ENCODE measurements around the gene XPO4.
"Not testable (repeated sequence)": the region's sequence is repeated elsewhere in the genome, so short reads cannot be mapped to it uniquely, and the experiment has no call there.

XPO4 gene

DNA sequence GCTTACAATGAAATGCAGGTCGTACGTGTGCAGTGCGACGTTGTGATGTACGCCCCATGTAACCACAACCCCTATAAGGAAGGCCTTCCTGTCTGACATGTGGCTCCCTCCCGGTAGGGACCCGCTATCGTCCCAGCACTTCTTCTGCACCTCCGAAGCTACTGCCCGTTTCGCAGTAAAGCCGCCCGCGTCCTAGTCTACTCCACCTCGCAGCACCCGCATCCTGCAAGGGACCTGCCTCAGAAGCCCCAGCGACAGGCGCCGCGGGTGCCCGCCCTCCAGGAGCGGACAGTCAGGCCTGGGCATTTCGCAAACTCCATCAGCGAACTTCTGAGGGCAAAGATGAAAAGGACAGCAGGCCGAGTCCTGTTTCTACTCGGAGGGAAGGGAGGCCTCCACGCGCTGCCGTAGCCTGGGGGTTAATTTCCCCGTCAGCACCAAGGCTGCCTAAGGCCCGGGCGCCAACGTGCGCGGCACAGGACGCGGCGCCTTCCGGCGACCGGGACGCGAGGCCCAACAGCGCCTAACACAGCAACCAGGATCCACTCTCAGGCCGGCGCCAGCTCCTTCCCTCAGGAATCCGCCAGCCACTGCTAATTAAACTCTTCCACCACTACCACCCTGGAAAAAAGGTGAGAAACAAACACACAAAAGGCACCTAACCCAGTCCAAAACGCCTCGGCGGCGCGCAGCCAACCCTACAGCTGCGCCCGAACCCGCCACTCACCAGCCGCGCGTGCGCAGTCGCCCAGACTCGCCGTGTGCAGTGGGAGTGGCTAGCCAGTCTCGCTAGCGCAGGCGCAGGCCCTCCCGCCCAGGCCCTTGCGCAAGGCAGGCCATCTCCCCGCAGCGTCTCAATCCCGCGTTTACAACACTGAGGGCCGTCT, 129.1 kb downstream of the XPO4 start, which contains the start of gene EEF1AKMT1:
Gene EEF1AKMT1, minus strand, starts transcription at position 768 of the 887 bp plus-strand sequence. CDS start 16,363 bp downstream, outside the sequence.
- Mint-ChIP-seq H3K27ac (peak within 1 kb of the TSS; percentile 98), H3K4me1 (peaks cover 50% of the 10 kb centered on the region), H3K27me3 (no peaks in the 10 kb centered on the region), H3K4me3 (peak within 1 kb of the TSS; percentile 93), H3K9me3 (peaks cover 22% of the 10 kb centered on the region), H3K36me3 (ENCODE audit: low read depth) (peaks cover 60% of the 10 kb centered on the region)
- ATAC-seq (peak; percentile 89), DNase-seq (peak; percentile 96)

DNA sequence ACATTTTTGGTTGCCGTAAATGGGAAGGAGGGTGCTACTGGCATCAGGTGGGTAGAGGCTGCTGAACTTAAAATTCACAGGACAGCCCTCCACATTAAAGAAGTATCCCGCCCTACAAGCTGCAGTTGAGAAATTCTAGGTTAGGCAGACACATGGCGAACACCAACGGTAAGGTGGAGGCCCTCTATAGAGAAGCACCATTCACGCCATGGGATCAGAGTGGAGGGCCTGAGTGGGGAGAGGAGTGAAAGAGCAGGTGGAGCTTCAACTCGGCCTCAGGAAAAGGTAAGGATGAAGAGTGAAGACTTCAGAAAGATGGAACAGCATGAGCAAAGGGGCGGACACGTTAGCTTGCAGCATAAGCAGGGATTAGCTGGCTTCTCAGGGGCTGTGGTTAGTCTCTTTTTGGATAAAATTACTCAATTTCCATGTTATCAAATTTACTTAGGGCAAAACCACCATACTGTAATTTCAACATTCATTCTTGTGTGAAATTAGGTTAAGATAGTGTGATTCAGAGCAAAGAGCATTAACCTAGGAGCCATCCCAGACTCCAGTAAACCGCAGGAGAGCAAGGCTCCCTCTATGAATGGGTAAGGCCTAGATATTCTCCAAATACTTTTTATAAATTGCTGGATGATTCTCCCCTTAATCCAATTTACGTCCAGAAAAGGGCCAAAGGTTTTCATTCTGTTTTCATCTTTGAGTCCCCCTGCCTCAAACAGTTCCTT, 130.0 kb downstream of the XPO4 start:
- DNase-seq (peak; percentile 7), ATAC-seq (no peak)
- Mint-ChIP-seq H3K27ac (peak overlapping the region; percentile 98), H3K9me3 (peaks cover 31% of the 10 kb centered on the region), H3K4me1 (peaks cover 50% of the 10 kb centered on the region), H3K27me3 (no peaks in the 10 kb centered on the region), H3K4me3 (peak overlapping the region; percentile 93), H3K36me3 (ENCODE audit: low read depth) (peaks cover 69% of the 10 kb centered on the region)

DNA sequence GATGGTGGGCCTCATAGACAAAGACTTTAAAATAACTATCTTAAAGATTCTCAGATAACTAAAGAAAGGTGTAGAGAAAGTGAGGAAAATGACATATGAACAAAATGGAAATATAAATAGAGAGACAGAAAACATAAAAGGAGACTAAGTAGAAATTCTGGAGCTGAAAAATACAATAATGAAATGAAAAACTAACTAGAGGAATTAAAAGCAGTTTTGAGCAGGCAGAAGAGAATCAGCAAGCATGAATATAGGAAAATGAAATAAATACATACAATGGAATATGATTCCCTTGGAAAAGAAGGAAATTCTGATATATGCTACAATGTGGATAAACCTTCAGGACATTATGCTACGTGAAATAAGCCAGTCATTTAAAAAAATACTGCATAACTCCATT, 132.7 kb downstream of the XPO4 start:
- DNase-seq (no peak), ATAC-seq (no peak)
- Mint-ChIP-seq H3K27me3 (no peaks in the 10 kb centered on the region), H3K27ac (no peak overlapping the region), H3K36me3 (ENCODE audit: low read depth) (peaks cover 59% of the 10 kb centered on the region), H3K4me3 (peak overlapping the region; percentile 5), H3K4me1 (peaks cover 46% of the 10 kb centered on the region), H3K9me3 (peaks cover 36% of the 10 kb centered on the region)

DNA sequence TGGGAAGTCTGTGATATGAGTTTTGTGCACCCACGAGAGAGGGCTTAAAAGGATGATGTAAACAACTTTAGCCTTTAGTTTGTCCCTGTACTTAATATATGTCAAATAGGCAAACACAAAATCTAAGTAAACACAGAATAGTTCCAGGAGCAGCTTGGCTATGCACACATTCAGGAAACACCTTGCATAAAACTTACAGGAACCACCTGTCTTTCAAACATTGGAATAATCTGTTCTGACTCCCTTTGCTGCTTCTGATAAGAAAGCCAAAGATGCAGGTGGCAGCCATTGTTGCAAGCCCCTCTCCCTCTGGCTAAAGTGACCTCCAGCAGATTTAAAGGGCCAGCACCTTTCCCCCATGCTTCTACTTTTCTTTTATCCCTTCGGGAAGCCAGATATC, 133.5 kb downstream of the XPO4 start:
- H3K27ac Mint-ChIP-seq: no peak overlapping the region
- H3K4me3 Mint-ChIP-seq: no peak overlapping the region
- H3K9me3 Mint-ChIP-seq: peaks cover 36% of the 10 kb centered on the region
- peaks cover 54% of the 10 kb centered on the region for H3K36me3 Mint-ChIP-seq (ENCODE audit: low read depth)
- no peak for DNase-seq
- H3K27me3 Mint-ChIP-seq: no peaks in the 10 kb centered on the region
- ATAC-seq: no peak
- H3K4me1 Mint-ChIP-seq: peaks cover 40% of the 10 kb centered on the region

DNA sequence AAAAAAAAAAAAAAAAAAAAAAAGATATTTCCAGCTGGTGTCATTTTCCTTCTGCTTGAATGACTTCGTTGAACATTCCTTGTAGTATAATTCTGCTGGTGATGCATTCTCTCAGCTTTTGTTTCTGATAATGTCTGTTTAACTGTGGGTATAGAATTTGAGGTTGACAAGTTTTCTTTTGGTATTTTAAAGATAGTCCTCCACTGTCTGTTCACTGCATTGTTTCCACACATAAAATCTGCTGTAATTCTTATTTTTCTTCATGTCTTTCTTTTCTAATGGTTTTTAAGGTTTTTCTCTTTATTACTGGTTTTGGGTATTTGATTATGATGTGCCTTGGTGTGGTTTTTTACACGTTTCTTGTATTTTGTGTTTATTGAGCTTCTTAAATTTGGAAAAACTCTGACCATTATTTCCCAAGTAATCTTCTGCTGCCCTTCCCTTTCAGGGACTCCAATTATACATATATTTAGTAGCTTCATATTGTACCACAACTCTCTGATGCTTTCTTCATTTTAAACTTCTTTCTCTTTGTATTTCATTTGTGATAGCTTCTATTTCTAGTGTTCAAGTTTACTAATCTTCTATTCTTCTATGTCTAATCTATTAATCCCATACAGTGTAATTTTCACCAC, 135.1 kb downstream of the XPO4 start:
- Mint-ChIP-seq H3K9me3 (peaks cover 36% of the 10 kb centered on the region), H3K27ac (no peak overlapping the region), H3K4me1 (peaks cover 31% of the 10 kb centered on the region), H3K27me3 (no peaks in the 10 kb centered on the region), H3K4me3 (no peak overlapping the region), H3K36me3 (ENCODE audit: low read depth) (peaks cover 45% of the 10 kb centered on the region)
- DNase-seq (no peak), ATAC-seq (no peak)

DNA sequence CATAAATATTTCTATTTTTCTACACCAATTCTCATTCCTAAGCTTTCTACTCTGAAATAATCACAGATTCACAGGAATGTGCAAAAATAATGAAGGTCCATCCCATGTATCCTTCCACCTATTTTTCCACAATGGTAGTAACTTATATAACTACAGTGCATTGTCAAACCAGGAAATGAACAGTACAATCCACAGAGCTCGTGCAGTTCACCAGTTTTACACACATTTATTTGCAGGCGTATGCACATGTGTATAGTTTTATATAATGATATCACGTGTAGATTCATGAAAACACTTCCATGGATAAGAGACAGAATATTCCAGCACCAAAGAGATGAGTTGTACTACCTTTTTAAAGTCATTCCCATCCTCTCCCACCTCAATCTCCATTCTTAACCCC, 141.7 kb downstream of the XPO4 start:
- Mint-ChIP-seq H3K27ac (no peak overlapping the region), H3K4me1 (no peaks in the 10 kb centered on the region), H3K36me3 (ENCODE audit: low read depth) (peaks cover 15% of the 10 kb centered on the region), H3K4me3 (no peak overlapping the region), H3K9me3 (peaks cover 4% of the 10 kb centered on the region), H3K27me3 (no peaks in the 10 kb centered on the region)
- DNase-seq (no peak), ATAC-seq (no peak)

DNA sequence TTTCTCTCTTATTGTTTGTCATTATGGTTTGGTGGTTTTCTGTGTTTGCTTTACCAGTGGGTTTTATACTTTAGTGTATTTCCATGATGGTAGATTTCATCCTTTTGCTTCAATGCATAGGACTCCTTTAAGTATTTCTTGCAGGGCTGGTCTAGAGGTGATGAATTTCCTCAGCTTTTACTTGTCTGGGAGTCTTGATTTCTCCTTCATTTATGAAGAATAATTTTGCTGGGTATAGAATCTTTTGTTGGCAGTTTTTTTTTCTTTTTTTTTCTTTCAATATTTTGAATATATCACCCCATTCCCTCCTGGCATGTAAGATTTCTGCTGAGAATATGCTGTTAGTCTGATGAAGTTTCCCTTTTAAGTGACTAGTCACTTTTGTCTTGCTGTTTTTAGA, 148.5 kb downstream of the XPO4 start:
- peaks cover 41% of the 10 kb centered on the region for H3K9me3 Mint-ChIP-seq

DNA sequence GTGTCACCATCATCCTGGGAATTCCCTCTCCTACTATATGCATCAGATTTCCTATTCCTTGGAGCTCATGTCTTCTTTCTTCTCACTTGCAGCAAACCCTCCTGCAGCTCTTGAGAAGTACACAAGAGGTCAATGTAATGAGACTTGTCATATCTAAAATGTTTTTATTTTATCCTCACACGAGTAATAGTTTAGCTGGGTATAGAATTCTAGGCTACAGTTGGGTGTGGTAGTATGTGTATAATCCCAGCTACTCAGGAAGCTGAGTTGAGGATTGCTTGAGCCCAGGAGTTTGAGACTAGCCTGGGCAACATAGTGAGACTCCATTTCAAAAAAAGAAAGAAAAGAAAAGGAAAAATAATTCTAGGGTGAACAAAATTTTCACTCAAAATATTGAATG, 153.2 kb downstream of the XPO4 start:
- Mint-ChIP-seq H3K9me3 (peaks cover 67% of the 10 kb centered on the region), H3K27ac (no peak overlapping the region), H3K4me1 (no peaks in the 10 kb centered on the region), H3K36me3 (ENCODE audit: low read depth) (peaks cover 61% of the 10 kb centered on the region), H3K4me3 (no peak overlapping the region), H3K27me3 (no peaks in the 10 kb centered on the region)
- DNase-seq (no peak), ATAC-seq (no peak)

More for the DNA sequence above, 148.5 kb downstream of the XPO4 start:
- H3K27ac Mint-ChIP-seq: no peak overlapping the region
- H3K4me1 Mint-ChIP-seq: no peaks in the 10 kb centered on the region
- no peak overlapping the region for H3K4me3 Mint-ChIP-seq
- H3K27me3 Mint-ChIP-seq: no peaks in the 10 kb centered on the region
- ATAC-seq: no peak
- peaks cover 61% of the 10 kb centered on the region for H3K36me3 Mint-ChIP-seq (ENCODE audit: low read depth)
- DNase-seq: no peak

DNA sequence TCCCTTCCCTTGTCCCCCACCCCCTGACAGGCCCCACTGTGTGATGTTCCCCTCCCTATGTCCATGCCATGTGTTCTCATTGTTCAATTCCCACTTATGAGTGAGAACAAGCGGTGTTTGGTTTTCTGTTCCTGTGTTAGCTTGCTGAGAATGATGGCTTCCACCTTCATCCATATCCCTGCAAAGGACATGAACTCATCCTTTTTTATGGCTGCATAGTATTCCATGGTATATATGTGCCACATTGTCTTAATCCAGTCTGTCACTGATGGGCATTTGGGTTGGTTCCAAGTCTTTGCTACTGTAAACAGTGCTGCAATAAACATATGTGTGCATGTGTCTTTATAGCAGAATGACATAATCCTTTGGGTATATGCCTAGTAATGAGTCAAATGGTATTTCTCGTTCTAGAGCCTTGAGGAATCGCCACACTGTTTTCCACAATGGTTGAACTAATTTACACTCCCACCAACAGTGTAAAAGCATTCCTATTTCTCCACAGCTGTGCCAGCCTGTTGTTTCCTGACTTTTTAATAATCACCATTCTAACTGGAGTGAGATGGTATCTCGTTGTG, 158.6 kb downstream of the XPO4 start:
- H3K4me3 Mint-ChIP-seq, DNase-seq, H3K27me3 Mint-ChIP-seq, H3K27ac Mint-ChIP-seq, H3K4me1 Mint-ChIP-seq, ATAC-seq: not testable (repeated sequence)
- H3K9me3 Mint-ChIP-seq: peaks cover 33% of the 10 kb centered on the region
- peaks cover 43% of the 10 kb centered on the region for H3K36me3 Mint-ChIP-seq (ENCODE audit: low read depth)

DNA sequence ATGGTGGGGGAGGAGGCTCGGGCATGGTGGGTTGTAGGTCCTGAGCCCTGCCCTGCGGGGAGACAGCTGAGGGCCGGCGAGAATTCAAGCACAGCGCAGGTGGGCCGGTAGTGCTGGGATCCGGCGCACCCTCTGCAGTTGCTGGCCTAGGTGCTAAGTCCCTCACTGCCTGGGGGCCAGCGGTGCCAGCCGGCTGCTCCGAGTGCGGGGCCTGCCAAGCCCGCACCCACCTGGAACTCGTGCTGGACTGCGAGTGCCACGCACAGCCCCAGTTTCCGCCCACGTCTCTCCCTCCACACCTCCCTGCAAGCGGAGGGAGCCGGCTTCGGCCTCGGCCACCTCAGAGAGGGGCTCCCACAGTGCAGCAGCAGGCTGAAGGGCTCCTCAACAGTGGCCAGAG, 162.5 kb downstream of the XPO4 start:
- no peak overlapping the region for H3K27ac Mint-ChIP-seq
- H3K4me1 Mint-ChIP-seq: no peaks in the 10 kb centered on the region
- no peak for ATAC-seq
- H3K4me3 Mint-ChIP-seq: no peak overlapping the region
- no peak for DNase-seq
- H3K36me3 Mint-ChIP-seq (ENCODE audit: low read depth): peaks cover 23% of the 10 kb centered on the region
- no peaks in the 10 kb centered on the region for H3K27me3 Mint-ChIP-seq
- H3K9me3 Mint-ChIP-seq: peaks cover 10% of the 10 kb centered on the region

DNA sequence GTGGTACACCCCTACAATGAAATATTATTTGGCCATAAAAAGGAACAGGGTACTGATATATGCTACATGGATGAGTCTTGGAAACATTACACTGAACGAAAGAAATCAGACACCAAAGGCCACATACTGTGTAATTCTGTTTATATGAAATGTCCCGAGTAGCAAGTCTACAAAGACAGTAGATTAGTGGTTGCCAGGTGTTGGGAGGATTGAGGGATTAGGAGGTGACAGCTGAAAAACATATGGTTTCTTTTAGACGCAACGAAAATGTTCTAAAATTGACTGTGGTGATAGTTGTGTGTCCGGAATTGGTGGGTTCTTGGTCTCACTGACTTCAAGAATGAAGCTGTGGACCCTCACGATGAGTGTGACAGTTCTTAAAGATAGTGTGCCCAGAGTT, 163.9 kb downstream of the XPO4 start:
- DNase-seq (no peak), ATAC-seq (no peak)
- Mint-ChIP-seq H3K36me3 (ENCODE audit: low read depth) (peaks cover 14% of the 10 kb centered on the region), H3K4me1 (no peaks in the 10 kb centered on the region), H3K27me3 (no peaks in the 10 kb centered on the region), H3K27ac (no peak overlapping the region), H3K4me3 (no peak overlapping the region), H3K9me3 (no peaks in the 10 kb centered on the region)

DNA sequence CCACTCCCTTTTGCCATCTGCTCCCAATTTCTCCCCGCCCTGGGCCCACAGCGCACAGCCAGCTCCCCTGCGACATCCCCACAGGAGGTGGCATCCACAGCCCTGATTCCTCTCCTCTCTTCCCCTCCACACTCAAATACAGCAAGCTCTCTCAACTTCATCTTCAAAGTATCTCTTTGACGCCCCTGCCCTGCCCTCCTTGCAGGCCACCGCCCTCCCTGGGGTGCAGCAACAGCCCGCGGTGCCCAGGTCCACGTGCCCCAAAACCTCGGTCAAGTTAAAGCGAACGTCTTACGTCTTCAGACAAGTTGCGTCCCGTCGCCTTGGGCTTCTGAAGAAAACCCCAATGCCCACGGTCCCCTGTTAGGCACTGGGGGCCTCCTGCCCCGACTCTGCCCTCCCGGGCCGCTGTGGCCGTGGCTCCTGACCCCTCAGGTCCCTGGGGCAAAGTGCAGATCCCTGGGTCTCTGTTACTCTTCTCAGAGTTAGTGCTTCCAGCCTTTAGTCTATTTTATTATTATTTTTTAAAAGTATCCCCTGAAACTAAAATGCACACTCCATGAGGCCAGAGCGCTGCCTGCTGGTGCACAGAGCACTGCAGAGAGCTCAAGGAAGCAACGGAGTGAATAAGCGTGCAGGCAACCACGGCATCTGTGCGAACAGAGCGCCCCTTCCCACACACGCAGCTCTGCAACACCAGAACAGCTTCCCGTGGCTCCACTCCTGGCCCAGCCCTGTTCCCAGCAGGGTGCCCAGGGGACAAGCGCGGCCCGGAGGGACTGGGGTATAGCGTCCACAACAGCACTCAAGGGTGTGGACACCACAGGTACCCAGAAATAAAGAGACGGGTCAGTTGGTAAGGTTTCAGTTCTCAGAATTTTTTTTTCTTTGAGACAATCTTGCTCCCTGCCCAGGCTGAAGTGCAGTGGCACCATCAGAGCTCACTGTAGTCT, 172.6 kb downstream of the XPO4 start:
- Mint-ChIP-seq H3K27ac (no peak overlapping the region), H3K36me3 (ENCODE audit: low read depth) (peaks cover 10% of the 10 kb centered on the region), H3K9me3 (no peaks in the 10 kb centered on the region), H3K4me1 (no peaks in the 10 kb centered on the region), H3K27me3 (no peaks in the 10 kb centered on the region), H3K4me3 (no peak overlapping the region)
- DNase-seq: no peak
- ATAC-seq: no peak

DNA sequence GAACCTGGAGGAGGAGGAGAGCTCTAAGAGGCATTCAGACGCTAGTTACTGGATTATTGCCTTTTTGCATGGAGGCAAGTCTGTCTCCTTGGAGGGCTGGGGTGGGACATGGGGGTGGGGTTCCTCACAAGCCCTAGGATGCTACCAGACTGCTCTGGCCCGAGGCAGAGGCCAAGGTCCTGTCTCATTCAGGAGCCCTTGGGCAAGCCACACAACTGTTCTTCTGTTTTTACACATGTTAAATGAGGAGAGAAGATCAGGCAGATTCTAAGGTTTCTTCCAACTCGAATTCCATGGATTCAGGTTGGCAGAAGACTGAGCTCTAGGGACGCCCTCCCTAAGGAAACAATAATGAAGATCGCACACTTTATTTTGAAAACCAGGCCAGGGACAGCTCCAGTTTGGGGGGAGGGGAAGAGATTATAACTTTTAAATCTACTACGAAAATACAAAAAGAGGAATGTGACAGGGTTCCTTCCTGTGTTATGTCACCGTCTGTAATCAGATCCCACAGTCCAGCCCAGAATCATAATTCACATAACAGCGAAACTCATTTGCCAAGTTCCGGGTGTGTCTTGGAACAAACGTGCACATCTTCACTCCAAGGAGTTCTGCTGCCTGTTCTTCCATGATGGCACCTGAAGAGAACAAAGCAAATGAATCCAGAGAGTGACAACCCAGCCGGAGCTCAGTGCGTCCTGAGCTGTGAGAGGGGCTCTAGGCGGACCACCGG, 173.8 kb downstream of the XPO4 start:
- DNase-seq: no peak
- H3K9me3 Mint-ChIP-seq: no peaks in the 10 kb centered on the region
- no peaks in the 10 kb centered on the region for H3K4me1 Mint-ChIP-seq
- peaks cover 10% of the 10 kb centered on the region for H3K36me3 Mint-ChIP-seq (ENCODE audit: low read depth)
- no peak for ATAC-seq
- no peak overlapping the region for H3K27ac Mint-ChIP-seq
- H3K27me3 Mint-ChIP-seq: no peaks in the 10 kb centered on the region
- no peak overlapping the region for H3K4me3 Mint-ChIP-seq
